Stimulated activated CD4-positive, alpha-beta T cell treated with anti-CD3 and anti-CD28 coated beads, Interleukin-4, amount 100 ng/mL, for 48 hours (primary cell): ENCODE data around the gene KRTAP6-2.

Experiments used
- DNase-seq, 2 donors: peaks; one replicate each; pipeline ENCODE4 v3.0.0-alpha.2; 2020; ENCODE audit warnings: low read depth in 2 of 2

Gene KRTAP6-2, protein sequence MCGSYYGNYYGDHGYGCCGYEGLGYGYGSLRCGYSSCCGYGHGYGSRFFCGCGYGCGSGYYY

DNA sequence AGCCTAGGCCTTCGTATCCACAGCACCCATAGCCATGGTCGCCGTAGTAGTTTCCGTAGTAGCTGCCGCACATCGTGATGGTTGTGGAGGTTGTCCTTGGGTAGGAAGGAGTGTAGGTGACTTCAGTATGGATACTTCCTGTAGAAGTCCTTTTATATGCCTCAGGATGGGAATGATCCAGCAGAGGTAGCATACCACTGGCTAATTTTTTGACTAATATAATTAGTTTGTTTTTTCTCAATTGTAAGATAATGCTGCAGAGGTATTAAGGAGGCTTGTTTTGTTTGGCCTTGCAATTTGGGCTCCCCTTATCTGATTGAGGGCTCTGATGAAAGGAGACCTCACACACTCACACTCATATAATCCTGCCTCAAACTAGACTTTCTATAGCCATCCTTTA is at the start of gene KRTAP6-2:
Gene KRTAP6-2 (minus strand): TSS at position 101 of the 400 bp plus-strand sequence. CDS start 28 bp downstream, at position 73.
- DNase-seq = no peak

DNA sequence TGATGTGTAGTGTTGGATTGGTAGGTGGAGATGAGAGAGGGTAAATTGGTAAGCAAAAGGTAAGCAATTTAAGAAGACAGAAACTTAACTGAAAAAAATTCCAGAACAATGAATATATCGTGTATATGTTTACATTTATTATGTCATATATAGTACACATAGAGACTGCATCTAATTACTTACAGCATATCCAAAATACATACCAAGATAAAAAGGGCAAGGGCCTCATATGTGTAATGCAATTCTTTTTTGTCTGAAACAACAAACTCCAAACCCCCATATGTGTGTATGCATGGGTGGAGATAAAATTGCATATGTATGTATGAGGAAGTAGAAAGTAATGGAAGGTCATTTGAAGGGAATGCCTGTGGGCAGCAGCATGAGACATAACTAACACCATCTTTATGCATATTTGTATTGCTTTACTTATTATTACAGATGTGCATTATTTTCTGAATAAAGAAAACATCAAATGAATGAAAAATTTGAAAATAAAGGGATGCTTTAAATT is 48.3 kb upstream of the KRTAP6-2 start:
- no peak for DNase-seq

DNA sequence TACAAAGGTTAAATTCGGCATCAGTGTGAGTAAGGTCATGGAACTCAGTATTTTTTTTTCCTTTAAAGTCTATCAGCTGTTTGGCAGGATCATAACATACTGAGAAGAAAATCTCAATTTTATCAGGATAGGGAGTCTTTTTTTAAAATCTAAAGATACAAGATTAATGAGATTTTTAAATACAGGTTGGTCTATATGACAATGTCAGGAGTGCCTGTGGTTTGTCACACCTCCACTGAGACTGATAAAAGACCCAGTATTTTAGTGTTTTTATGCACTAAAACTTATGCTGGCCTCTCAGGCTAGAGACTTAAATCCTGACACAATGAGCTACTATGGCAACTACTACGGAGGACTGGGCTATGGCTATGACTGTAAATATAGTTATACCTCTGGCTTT is 43.9 kb upstream of the KRTAP6-2 start, which contains the start of gene KRTAP20-3:
Gene KRTAP20-3 (plus strand): TSS at position 301 of the 400 bp plus-strand sequence.
- no peak for DNase-seq

DNA sequence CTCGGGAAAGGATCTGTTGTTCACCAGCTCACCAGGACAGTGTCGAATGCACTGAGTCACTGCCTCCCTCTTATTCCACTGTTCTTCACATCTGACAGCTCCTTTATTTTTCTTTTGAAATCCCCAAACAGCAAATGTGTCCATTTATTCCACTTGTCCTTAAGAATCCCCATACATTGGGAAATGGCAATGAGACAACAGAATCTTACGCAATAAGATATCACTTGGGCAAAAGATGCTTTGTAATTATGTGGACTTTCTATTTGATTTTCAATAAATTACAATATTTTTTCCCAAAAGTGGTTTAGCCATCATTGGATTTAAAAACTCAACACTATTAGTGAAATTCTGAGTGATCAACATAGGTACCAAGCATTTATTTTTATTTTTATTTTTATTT is 40.0 kb upstream of the KRTAP6-2 start:
- DNase-seq = no peak

DNA sequence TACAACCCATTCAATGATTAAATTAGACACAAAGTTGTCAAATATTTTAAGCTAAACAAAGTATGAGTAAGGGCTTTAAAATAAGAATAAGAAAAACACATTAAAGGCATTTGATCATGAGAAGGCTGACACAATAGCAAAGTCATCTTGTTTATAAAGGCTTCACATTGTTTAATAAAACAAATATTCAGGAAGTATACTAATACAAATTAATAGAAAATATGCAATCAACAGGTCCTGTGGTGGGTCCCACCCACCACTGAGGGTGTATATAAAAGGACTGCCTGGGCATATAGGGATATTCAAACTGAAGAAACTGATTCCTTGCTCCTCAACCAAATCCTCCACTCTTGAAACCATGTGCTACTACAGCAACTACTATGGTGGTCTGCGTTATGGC is 36.2 kb upstream of the KRTAP6-2 start, which contains the start of gene KRTAP20-2:
Gene KRTAP20-2 (plus strand): TSS at position 301 of the 400 bp plus-strand sequence. CDS start 58 bp downstream, at position 359.
- DNase-seq = no peak

DNA sequence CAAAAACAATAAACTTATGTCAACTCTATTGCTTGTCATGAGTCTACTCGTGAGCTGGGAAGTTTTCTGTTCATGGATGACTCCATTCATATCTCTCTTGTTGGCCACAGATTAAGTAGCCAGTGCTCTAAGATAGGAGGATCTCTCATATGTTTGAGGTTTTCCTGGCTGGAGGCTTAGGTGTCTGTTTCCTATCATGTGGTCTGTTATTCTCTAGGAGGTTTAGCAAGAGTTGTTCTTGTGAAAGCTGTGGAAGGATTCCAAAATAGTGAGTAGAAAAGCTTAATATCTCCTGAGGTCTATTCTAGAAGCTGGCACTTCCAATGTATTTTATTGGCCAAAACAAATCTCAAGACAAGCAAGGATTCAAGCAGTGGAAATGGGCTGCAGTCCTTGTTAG is 30.5 kb upstream of the KRTAP6-2 start:
- DNase-seq = no peak

DNA sequence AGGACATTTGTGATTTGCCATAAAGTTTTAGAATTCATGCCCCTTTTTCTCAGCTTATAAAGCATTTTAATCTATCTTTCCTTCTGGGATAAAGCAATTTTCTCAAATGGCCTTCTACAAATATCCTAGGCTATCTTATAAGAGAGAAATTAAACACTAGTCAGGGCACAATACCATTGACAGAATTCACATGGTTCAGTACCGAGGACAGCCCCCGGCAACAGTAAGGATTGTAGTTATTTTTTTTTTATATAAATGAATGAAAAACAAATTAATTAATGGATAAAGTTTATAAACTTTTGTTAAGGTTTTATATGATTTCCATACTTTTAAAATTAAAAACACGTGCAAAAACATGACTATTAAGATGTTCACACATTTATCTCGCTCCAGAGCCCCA is 29.4 kb upstream of the KRTAP6-2 start:
- DNase-seq = no peak

DNA sequence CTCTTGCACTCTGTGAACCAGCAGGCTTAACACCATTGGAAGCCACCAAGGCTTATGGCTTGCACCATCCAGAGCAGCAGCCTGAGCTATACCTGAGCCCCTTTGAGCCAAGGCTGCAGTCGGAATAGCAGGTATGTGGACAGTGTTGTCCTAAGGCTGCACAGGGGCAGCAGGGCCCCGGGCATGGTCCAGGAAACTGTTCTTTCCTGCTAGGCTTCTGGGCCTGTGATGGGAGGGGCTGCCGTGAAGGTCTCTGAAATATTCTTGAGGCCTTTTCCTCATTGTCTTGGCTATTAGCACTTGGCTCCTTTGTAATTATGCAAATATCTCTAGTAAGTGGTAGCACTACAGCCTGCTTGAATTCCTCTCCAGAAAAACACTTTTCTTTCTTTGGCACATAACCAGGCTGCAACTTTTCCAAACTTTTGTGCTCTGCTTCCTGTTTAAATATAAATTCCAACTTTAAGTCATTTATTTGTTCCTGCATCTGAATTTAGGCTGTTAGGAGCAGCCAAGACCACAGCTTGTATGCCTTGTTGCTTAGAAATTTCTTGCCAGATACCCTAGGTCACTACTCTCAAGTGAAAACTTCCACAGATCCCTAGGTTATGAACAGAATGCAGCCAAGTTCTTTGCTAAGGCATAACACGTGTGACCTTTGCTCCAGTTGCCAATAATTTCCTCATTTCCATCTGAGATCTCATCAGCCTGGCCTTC is 26.9 kb upstream of the KRTAP6-2 start:
- DNase-seq = no peak

DNA sequence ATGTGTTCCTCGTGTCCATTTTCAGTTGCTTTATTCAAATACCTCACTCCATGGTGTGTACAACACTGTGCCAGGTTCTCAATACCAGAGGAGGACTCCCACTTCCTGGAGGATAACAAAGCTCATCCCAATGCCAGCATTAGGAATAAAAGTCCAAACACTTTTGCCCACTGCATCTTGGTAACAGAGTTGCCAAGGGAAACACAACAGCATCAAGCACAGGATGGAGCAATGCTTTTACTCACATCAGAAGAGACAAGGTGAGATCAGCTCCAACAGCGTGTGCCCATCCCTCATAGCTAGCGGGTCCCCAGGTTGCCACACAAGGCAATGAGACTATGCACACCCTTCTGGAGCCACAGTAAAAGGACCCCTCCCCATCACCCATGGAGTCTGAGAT is 24.7 kb upstream of the KRTAP6-2 start:
- DNase-seq = no peak

DNA sequence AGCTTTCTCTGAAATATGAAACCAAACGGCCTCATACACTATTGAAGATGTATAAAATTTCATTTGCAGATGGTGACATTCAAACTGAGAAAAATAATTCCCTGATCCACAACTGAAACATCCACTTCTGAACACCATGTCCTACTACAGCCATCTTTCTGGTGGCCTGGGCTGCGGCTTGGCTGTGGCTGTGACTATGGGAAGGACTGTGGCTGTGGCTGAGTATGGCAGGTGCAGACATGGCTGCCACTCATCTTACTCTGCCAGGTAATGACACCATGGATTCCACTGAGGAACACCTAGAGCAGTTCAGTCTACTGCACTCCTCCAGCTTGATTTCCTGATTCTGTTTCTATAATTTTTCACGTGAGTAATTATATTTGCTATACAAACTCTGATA is 21.8 kb upstream of the KRTAP6-2 start, which contains the start of gene KRTAP20-4:
Gene KRTAP20-4 (plus strand): TSS at position 106 of the 400 bp plus-strand sequence.
- DNase-seq = no peak

DNA sequence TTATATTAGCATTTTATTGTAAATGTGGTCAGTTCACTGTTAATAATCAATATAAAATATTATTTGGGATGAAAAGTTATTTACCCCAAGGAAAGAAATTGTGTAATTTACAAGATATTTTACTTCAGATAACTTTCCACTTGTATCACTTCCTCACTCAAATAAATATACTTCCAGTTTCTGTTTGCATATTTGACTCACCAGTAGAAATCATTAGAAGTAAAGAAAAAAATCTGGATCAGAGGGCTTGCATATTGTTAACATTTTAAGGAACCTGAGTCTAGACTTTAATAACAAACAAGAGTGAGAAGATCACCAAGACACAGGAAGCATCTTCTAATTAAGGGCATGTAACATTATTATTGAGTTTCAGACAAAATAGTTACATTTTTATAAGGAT is 21.4 kb upstream of the KRTAP6-2 start:
- DNase-seq = no peak

DNA sequence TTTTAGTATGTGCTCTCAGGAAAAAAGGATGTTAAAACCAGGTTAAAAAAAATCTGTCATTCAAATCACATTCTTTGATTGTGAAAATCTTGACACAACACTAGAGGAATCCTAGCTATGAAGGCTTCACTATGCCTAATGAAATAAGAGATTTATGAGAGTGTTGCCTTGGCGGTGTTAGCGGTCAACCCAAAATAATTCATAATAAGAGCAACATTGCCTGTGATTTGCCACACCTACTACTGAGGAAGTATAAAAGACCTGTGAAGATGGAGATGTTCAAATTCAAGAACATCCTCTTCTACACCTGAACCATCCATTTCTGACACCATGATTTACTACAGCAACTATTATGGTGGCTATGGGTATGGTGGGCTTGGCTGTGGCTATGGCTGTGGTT is 17.4 kb upstream of the KRTAP6-2 start, which contains the start of gene KRTAP20-1:
Gene KRTAP20-1 (plus strand): TSS at position 301 of the 400 bp plus-strand sequence. CDS start 30 bp downstream, at position 331.
- no peak for DNase-seq

DNA sequence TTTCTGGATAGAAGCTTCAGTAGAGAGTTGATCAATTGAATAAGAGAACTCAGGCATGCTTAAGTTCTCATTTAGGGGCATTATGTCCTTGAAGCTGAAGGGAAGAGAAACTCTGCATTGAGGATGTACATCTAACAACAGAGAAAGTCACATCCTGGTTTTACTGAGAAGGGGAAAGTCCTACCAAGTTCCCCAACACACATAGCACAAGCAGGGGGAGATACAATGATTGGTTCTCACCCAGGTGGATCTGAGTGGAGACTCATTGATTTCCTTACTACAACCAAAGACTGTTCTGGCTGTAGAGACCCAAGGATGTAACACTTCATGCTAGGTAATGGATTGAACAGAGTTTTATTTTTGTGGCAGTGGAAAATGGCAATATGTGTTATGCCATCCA is 16.5 kb upstream of the KRTAP6-2 start:
- no peak for DNase-seq

DNA sequence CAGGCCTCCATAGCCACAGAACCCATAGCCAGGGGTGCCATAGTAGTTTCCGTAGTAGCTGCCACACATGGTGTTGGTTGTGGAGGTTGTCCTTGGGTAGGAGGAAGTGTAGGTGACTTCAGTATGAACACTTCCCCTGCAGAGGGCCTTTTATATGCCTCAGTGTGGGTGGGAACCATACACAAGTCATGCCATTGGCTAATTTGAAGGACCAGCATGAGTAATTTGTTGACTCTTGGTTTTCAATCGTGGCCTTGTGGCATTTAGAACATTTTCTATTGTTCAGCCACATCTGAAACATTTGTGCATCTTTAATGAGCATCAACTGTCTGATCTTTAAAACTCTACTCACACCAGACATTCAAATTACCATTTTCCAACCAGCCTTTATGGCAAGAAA is 15.1 kb upstream of the KRTAP6-2 start, which contains the start of gene KRTAP6-1:
Gene KRTAP6-1 (minus strand): TSS at position 95 of the 400 bp plus-strand sequence. CDS start 26 bp downstream, at position 69.
- DNase-seq = no peak

DNA sequence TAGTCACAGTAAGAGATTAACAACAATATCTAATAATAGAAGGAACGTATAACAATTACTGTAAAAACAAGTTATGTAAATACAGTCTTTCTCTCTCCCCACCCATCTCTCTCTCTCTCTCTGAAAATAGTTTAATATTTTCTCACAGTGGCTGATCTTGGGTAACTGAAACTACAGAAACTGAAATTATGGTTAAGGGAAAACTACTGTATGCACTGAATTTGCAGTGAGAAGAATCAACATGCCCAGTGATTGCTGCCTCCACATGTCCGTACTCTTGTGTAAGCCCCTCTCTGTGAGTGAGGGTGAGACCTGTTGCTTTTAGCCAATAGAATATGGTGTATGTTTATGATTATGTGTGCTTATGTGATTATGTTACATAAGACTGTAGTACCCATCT is 13.4 kb upstream of the KRTAP6-2 start:
- DNase-seq = no peak

DNA sequence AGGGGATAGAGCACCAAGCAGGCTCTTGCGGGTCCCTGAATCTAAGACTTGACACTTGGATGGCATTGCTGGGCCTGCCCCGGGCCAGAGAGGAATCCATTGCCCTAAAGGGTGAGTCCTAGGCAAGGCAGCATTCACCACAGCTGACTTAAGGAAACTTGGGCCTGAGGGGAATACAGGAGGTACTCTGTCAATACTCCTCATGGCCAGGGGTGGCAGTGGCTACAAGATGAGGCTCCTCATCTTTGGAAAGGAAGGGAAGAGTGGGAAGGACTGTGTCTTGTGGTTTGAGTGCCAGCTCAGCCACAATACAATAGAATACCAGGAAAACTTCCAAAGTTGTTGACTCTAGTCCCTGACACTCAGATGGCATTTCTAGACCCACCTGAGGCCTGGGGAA is 7.3 kb upstream of the KRTAP6-2 start:
- DNase-seq = no peak

DNA sequence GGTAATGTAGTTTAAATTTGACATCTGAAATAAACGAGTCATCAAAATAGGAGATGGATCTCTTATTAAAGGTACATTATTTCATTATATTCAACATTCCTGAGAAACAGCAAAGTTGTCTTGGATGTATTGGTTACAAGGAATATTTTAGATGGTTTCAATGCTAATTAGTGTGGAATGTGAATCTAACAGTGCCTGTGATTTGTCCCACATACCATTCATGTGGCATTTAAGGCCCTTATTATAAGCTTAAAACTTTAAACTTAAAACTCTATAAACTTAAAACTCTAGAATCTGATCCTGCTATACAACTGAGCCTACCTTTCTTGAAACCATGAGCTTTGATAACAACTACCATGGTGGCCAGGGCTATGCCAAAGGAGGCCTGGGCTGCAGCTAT is 2.1 kb upstream of the KRTAP6-2 start, which contains the start of gene KRTAP22-1:
Gene KRTAP22-1 (plus strand): TSS at position 301 of the 400 bp plus-strand sequence.
- DNase-seq = no peak

DNA sequence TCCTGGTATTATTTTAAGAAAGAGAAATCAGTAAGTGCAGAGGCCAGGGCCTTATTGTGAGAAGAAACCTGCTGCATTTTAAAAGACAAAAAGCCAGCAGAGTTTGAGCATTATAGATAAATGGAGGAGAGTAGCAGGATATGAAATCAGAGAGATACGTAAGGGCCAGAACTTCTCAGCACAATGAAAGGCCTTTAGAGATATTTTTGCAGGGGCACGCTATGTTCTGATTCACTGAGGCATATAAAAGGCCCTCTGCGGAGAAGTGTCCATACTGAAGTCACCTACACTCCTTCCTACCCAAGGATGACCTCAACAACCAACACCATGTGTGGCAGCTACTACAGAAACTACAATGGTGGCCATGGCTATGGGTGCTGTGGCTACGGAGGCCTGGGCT is 6.6 kb downstream of the KRTAP6-2 start, which contains the start of gene KRTAP6-3:
Gene KRTAP6-3 (plus strand): TSS at position 301 of the 400 bp plus-strand sequence. CDS start 6 bp downstream, at position 307.
- no peak for DNase-seq

DNA sequence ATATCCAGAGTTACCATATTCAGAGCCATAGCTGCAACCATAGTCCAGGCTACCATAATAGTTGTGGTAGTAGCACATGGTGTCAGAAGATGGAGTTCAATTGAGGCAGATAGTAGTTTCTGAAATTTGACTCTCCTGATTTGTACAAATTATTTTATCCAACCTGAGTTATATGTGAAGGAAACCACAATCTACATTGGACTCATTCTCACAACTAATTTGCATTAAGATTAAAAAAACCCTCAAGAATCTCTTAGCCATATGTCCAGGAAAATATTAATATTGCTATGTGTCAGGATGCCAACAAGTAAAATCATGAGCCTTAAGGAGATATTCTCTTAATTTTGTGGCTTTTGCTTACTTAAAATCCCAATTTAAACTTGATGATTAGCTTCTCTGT is 8.4 kb downstream of the KRTAP6-2 start, which contains the start of gene KRTAP22-2:
Gene KRTAP22-2 (minus strand): TSS at position 101 of the 400 bp plus-strand sequence.
- no peak for DNase-seq

DNA sequence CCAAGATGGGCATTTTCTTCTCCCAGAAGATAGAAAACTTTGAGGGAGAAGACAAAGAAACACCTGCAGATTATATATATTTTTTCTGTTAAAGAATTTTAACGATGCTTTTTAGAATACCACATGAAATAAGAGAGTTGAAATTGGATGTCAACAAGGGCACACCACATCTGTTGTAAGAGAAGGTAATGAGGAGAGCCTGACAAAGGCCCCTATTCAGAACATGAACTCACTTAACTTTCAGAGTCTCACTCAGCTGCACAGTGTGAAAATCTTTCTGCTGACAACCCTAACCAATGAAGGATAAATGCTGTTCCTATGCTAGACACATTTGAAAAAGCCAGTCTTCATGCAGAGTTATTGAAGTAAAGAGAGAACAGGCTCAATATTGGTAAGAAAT is 15.8 kb downstream of the KRTAP6-2 start:
- DNase-seq = no peak

DNA sequence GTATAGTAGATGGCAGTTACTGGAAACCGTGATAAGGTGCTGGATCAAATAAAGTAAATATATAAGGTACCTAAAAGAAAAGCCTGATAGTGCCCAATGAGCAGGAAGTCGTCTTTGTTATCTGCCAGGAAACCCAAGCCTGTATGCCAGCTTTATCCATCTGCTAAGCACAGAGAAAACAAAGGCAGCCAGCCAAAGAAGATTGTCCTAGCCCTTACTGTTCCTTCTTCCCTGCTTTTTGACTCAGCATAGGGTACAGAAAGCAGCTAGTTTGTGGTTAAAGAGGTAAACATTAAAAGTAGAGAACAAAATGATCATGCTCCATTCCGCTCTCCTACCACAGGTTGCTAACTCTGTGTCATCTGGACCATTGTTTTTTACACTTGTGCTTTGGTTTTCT is 18.6 kb downstream of the KRTAP6-2 start:
- no peak for DNase-seq

DNA sequence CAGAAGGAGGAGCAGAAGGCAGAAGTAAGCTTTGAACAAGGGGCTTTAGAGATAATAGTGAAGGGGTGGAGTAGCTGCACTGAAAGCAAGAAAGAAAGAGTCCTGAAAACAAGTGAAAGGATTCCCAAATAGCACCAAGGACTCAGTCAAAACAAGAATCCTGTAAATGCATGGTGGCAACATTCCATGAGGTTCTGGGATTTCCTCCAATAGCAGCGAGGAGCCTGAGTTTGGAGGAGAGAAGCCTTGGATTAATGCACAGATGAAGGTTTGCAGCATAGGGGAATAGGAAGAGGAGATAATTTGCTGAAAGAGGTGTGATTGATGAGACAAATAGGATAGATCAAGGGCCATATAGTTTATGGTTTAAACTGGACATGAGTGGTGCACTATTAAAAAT is 19.4 kb downstream of the KRTAP6-2 start:
- no peak for DNase-seq

DNA sequence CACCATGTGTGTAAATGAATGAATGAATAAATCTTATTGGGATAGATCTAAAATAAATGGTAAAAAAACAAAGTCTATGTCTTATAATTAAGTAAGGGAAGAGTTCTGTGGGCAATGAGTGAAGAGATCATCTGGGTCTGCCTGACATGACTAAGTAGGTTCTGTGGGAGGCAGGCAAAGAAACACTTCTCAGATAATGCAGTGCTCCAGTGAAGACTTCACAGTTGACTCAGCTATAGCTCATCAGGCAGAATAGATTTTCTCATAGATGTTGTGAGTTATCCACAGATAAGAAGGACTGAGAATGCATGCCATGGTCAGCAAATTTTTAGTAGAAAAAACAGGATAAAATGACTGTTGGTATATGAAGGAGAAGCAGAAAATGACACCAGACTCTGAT is 20.9 kb downstream of the KRTAP6-2 start:
- DNase-seq = no peak
